Peyer's patch (tissue), 4 donors: ENCODE measurements around the gene RAC3. TPM values are rescaled to one million over a fixed set of nuclear protein-coding genes. Genes with fewer than 3 reads are reported as not detected.

ENCODE experiments used
- DNase-seq, 3 donors: peaks; one replicate each; pipeline ENCODE4 v3.0.0-alpha.2; 2017 to 2019
- H3K27ac ChIP-seq, 4 donors: fragments of 200-600 bp; sonication (generic); one replicate each; pipeline ENCODE4 v1.5.1; 2016 to 2019
- H3K27me3 ChIP-seq, 2 donors: fragments of 200-600 bp; sonication (generic); one replicate each; pipeline ENCODE4 v1.5.1; 2019
- H3K36me3 ChIP-seq, 3 donors: fragments of 200-600 bp; sonication (generic); one replicate each; pipeline ENCODE4 v1.5.1; 2016 to 2019
- H3K4me1 ChIP-seq, 4 donors: fragments of 200-600 bp; sonication (generic); one replicate each; pipeline ENCODE4 v1.5.1; 2016 to 2019
- H3K4me3 ChIP-seq, 4 donors: fragments of 200-600 bp; sonication (generic); 1 replicate in 3 of 4; 2 replicates in 1 of 4; pipeline ENCODE4 v1.5.1; 2016 to 2019; ENCODE audit warnings: mild to moderate bottlenecking in 1 of 4
- H3K9me3 ChIP-seq, 4 donors: fragments of 200-600 bp; sonication (generic); one replicate each; pipeline ENCODE4 v1.5.1; 2016 to 2019; ENCODE audit warnings: mild to moderate bottlenecking in 1 of 4
- CTCF ChIP-seq, 6 experiments: fragments of 450-650 bp in 4 of 6; fragments of 200-600 bp in 2 of 6; sonication (generic) in 1 of 6; IDR thresholded peaks; one replicate each; pipeline ENCODE4 v1.5.1; 2017 to 2019; ENCODE audit warnings: antibody characterized with exemption in 6 of 6, mild to moderate bottlenecking in 3 of 6, moderate library complexity in 1 of 6
- POLR2A ChIP-seq, 2 donors: fragments of 450-650 bp; IDR thresholded peaks; one replicate each; pipeline ENCODE4 v1.5.1; 2017; ENCODE audit warnings: antibody characterized with exemption in 2 of 2, mild to moderate bottlenecking in 2 of 2, moderate library complexity in 2 of 2
- total RNA-seq, 4 donors: library from RNA; depleted of rRNA; stranded (reverse); fragments of >200 nt; gene quantifications; one replicate each; pipeline ENCODE4 v1.1.0, GENCODE V29; 2016

RAC3 gene
- total RNA-seq, 4 donors from 2014 or later = 4.6 to 20.6 (median 9.8) TPM

GRCh38 chr17:81996757-81997441, 34.6 kb upstream of the RAC3 start:
- Histone ChIP-seq H3K4me3 (no peak overlapping the region), H3K27ac (no peak overlapping the region), H3K4me1 (peaks cover 0 to 24% (median 2%) of the 10 kb centered on the region in 4 donors), H3K9me3 (no peaks in the 10 kb centered on the region), H3K36me3 (peaks cover 0 to 5% (median 0%) of the 10 kb centered on the region in 3 donors), H3K27me3 (no peaks in the 10 kb centered on the region)
- no peak for TF ChIP-seq CTCF (IDR thresholded peaks at IDR 0.05)
- no peak for TF ChIP-seq POLR2A (IDR thresholded peaks at IDR 0.05)
- DNase-seq = no peak

- no peaks in the 10 kb centered on the region for H3K9me3 ChIP-seq
- H3K27me3 ChIP-seq = no peaks in the 10 kb centered on the region
- no peak for TF ChIP-seq CTCF (IDR thresholded peaks at IDR 0.05)
- no peak for TF ChIP-seq POLR2A (IDR thresholded peaks at IDR 0.05)
- no peak overlapping the region for H3K27ac ChIP-seq
- no peak for DNase-seq
- peaks cover 0 to 17% (median 0%) of the 10 kb centered on the region in 4 donors for H3K4me1 ChIP-seq
- H3K4me3 ChIP-seq = no peak overlapping the region
- peaks cover 0 to 5% (median 0%) of the 10 kb centered on the region in 3 donors for H3K36me3 ChIP-seq
Measured at GRCh38 chr17:81998212-81998611, 33.3 kb upstream of the RAC3 start.

GRCh38 chr17:81998691-81999438, 32.6 kb upstream of the RAC3 start:
- peaks cover 0 to 5% (median 0%) of the 10 kb centered on the region in 3 donors for H3K36me3 ChIP-seq
- no peak for DNase-seq
- no peak overlapping the region for H3K4me3 ChIP-seq
- no peaks in the 10 kb centered on the region for H3K27me3 ChIP-seq
- H3K4me1 ChIP-seq = peaks cover 0 to 24% (median 0%) of the 10 kb centered on the region in 4 donors
- TF ChIP-seq POLR2A (IDR thresholded peaks at IDR 0.05) = no peak
- no peak for TF ChIP-seq CTCF (IDR thresholded peaks at IDR 0.05)
- H3K9me3 ChIP-seq = no peaks in the 10 kb centered on the region
- no peak overlapping the region for H3K27ac ChIP-seq

- no peaks in the 10 kb centered on the region for H3K27me3 ChIP-seq
- peaks cover 0 to 5% (median 0%) of the 10 kb centered on the region in 3 donors for H3K36me3 ChIP-seq
- no peaks in the 10 kb centered on the region for H3K9me3 ChIP-seq
Measured at GRCh38 chr17:81999587-81999975, 31.9 kb upstream of the RAC3 start.

More at GRCh38 chr17:81999587-81999975, 31.9 kb upstream of the RAC3 start:
- H3K4me3 ChIP-seq = no peak overlapping the region
- H3K27ac ChIP-seq = no peak overlapping the region
- DNase-seq = no peak
- H3K4me1 ChIP-seq = peaks cover 0 to 28% (median 0%) of the 10 kb centered on the region in 4 donors
- TF ChIP-seq POLR2A (IDR thresholded peaks at IDR 0.05) = no peak
- TF ChIP-seq CTCF (IDR thresholded peaks at IDR 0.05) = no peak
